HG03469 (cell line): Measurements from ENCODE around the gene SLC9A8.

Source experiments
- ATAC-seq: cut with Tn5 transposase; IDR thresholded peaks from one replicate; pipeline ENCODE4 v1.9.1; 2021; ENCODE audit warnings: mild to moderate bottlenecking, moderate library complexity, moderate number of reproducible peaks; ENCODE audit not compliant: unreplicated experiment

Gene SLC9A8

DNA sequence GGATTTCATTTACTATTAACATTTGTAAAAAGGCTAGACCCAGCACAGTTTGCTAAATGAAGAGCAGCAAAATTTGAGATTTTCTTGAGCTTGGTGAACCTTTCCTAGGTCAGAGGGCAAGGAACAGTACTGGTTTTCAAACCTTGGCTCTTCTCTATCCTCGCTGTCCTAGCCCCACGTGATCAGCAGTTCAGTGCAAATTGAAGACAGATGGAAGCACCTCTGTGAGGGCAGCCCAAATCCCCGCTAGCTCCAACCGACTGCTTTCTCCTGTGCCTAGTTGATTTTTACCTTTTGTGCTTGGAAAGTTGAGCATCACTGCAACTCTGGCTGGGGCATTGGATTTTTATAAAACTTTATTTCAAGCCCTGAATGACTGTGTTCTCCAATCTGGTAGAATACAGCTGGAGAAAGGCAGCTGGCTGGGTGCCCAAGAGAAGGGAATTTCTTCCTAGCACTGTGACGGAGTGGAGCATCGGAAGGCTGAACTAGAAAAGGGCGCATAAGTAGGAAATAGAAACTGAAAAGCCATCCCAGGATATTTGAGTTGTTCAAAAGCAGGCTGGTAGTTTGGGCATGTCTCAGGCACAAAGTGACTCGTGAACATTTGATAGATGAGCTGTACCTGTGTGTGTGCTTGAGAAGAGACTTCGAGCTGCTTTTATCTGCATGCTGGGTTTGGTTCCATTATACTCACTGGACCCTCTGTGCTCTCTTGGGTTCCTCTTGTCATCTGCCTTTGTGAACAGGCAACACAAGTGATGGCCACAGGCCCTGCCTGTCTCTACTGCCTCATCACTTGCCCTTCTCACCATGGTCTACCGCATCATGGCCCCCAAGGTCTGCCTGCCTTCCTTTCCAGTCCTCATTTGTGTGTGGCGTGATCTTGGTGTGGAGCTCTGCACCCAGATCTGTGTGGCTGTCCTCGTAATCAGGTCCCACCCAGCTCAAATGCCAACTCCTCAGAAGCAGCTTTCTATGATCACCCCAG is 125.8 kb downstream of the SLC9A8 start:
- no peak for ATAC-seq

DNA sequence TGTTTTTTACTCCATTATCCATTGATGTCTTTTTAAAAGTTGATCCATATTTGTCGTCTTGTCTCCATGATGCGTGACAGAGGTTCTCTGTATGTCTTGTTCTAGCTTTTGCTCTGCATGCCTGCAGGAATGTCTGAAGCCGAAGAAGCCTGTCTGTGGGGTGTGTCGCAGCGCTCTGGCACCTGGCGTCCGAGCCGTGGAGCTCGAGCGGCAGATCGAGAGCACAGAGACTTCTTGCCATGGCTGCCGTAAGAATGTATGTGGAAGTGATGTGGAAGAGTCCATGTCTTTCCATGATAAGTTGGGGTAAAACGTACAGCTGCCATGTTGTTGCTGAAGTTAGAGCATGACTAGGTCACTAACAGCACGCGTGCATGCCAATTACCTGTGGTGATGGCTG is 128.8 kb downstream of the SLC9A8 start:
- no peak for ATAC-seq
